HG03139 (cell line): Measurements from ENCODE around the gene FAM131A.
"Not testable (repeated sequence)": the region's sequence is repeated elsewhere in the genome, so short reads cannot be mapped to it uniquely, and the experiment has no call there.

ENCODE experiments used
- ATAC-seq: cut with Tn5 transposase; IDR thresholded peaks from one replicate; pipeline ENCODE4 v1.9.1; 2021; ENCODE audit not compliant: unreplicated experiment

Gene FAM131A

GRCh38 chr3:184339451-184340135 lies 2.2 kb downstream of the FAM131A start:
- not testable (repeated sequence) for ATAC-seq

GRCh38 chr3:184341925-184342324 lies 4.5 kb downstream of the FAM131A start:
- no peak for ATAC-seq

- ATAC-seq, result no peak
Measured at GRCh38 chr3:184343200-184343876, 5.9 kb downstream of the FAM131A start.

GRCh38 chr3:184344579-184345316 lies 7.3 kb downstream of the FAM131A start:
- no peak for ATAC-seq

GRCh38 chr3:184345317-184346144 lies 8.1 kb downstream of the FAM131A start:
- ATAC-seq, result no peak

GRCh38 chr3:184346480-184347190 lies 9.2 kb downstream of the FAM131A start:
- ATAC-seq, result no peak

- ATAC-seq, result no peak
Measured at GRCh38 chr3:184347321-184348056, 10.1 kb downstream of the FAM131A start.

GRCh38 chr3:184348057-184348382 lies 10.6 kb downstream of the FAM131A start:
- ATAC-seq, result no peak

GRCh38 chr3:184349563-184350470 lies 12.4 kb downstream of the FAM131A start:
- no peak for ATAC-seq

GRCh38 chr3:184350618-184351017 lies 13.2 kb downstream of the FAM131A start:
- no peak for ATAC-seq

- no peak for ATAC-seq
Measured at GRCh38 chr3:184351511-184352148, 14.2 kb downstream of the FAM131A start.

GRCh38 chr3:184352149-184352785 lies 14.9 kb downstream of the FAM131A start:
- ATAC-seq, result no peak

GRCh38 chr3:184352897-184353545 lies 15.6 kb downstream of the FAM131A start:
- no peak for ATAC-seq

- ATAC-seq, result no peak
Measured at GRCh38 chr3:184353546-184353941, 16.1 kb downstream of the FAM131A start.

GRCh38 chr3:184354121-184354728 lies 16.8 kb downstream of the FAM131A start:
- no peak for ATAC-seq

- ATAC-seq, result no peak
Measured at GRCh38 chr3:184354754-184355153, 17.4 kb downstream of the FAM131A start.
